HG03469 (cell line): ENCODE measurements around the gene HDHD2.

Experiments used
- ATAC-seq: cut with Tn5 transposase; IDR thresholded peaks from one replicate; pipeline ENCODE4 v1.9.1; 2021; ENCODE audit warnings: mild to moderate bottlenecking, moderate library complexity, moderate number of reproducible peaks; ENCODE audit not compliant: unreplicated experiment

Gene HDHD2

DNA sequence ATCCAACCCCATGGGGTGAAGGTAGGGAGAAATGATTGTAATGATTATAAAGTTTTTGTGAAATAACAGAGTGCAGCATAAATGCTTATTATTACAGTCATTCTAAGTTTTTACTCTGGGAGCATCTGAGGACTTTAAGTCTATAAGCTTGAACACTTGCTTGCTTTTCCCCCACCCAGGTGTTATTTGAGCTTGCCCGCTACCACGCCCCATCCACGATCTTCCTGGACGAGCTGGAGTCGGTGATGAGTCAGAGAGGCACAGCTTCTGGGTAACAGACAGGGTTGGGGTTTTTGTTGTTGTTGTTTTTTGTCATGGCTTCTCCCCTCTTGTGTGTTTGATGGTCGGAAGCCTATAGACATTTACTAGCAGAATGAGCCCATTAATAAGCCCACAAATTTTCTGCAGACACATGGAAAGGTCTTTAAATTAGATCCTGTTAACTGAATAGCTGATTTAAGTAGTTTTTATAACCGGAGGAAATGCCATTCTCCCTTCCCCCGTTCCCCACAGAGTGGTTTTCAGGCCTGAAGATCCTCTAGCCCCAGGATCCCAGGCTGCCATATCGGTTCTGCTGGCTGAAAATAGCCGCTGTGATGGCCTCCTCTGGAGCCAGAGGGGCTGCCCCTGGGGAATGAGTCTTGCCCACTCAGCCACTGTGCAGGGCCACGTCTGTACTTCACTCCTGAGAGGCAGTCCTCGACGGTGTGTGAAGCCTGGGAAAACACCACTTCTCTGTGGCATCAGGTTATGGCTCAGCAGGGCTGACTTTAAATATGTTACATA lies 75.0 kb downstream of the HDHD2 start:
- ATAC-seq, result no peak

DNA sequence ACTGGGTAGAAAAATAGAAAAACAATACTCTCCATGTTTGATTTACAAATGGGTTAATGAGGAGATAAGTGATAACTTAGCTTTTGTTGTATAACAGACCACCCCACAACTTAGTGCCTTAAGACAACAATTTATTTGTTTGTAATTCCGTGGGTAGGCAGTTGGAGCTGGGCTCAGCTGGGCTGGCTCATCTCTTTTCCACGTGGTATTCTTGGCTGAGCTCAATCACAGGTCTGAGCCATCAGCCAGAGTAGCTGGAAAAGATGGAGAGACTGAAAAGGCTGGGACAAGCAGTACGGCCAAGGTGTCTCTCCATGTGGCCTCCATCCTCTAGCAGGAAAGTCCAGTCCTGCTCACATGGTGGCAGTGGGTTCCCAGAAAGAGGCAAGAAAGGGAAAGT lies 82.7 kb downstream of the HDHD2 start:
- no peak for ATAC-seq

DNA sequence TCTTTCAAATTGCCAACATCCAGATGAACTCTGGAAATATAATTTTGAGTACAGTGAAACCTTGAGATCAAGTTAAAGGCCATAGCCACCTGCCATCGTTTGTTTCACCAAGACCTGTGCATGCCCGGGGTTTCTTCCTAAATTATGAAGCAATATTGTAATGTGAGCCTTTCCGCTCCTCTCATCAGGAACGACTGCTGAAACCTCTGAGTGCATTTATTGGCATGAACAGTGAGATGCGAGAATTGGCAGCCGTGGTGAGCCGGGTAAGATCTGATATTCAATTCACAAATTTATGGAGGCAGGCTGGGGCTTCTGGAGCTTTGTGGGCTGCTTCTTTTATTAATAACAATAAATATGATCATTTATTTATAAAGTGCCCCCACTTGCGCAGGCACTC lies 87.2 kb downstream of the HDHD2 start:
- ATAC-seq, result no peak

DNA sequence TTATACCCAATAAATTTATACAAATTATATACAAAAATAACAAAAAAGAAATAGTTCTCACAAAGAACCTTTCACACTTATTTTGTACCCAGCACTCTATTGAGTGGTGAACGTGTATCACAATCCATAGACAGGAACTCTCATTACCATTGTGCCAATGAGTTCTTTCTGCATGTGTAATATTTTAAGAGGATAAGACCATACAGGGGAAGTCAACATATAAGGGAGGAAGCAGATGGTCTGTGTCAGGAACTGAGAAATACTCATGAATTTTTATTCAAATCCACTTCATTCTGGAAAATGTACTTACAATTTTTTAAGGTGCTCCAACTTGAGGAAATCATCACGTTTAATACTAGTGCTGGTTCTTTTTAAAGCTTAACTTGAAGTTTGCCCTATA lies 87.8 kb downstream of the HDHD2 start:
- no peak for ATAC-seq
